Subcutaneous adipose tissue (tissue), 4 donors: ENCODE data around the gene C12orf60. TPM values are rescaled to one million over a fixed set of nuclear protein-coding genes. Genes with fewer than 3 reads are reported as not detected.

Experiments used
- total RNA-seq, 4 donors: library from RNA; depleted of rRNA; stranded (reverse); fragments of >200 nt; gene quantifications; one replicate each; pipeline ENCODE4 v1.1.0, GENCODE V29; 2016
- TF ChIP-seq, protein P1 (sequence below): fragments of 450-650 bp; IDR thresholded peaks from one replicate; pipeline ENCODE4 v1.5.1; 2016; ENCODE audit warnings: low read depth, mild to moderate bottlenecking, control low read depth, antibody characterized with exemption, moderate library complexity

Gene C12orf60
- total RNA-seq, 4 donors from 2014 or later: 0.34 to 2.0 (median 1.4) TPM

DNA sequence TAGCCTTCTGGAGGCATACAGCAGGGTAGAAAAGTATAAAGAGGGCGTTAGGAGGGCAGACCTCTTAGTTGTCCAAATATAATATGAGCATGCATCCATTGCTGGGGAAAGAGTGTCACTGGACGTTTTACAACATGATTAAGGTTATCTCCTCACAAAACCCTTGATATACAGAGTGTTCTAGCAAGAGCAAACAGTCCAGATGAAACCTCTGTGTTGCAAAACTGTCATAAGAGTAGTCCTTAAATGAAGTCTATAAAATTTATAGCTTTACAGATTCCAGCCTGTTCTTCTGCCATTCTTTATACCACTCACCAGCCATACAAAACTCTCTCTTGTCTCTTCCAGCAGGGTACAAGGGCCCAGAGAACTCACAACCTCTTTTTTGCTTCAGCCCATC is 21.9 kb upstream of the C12orf60 start:
- TF ChIP-seq, protein P1, sequence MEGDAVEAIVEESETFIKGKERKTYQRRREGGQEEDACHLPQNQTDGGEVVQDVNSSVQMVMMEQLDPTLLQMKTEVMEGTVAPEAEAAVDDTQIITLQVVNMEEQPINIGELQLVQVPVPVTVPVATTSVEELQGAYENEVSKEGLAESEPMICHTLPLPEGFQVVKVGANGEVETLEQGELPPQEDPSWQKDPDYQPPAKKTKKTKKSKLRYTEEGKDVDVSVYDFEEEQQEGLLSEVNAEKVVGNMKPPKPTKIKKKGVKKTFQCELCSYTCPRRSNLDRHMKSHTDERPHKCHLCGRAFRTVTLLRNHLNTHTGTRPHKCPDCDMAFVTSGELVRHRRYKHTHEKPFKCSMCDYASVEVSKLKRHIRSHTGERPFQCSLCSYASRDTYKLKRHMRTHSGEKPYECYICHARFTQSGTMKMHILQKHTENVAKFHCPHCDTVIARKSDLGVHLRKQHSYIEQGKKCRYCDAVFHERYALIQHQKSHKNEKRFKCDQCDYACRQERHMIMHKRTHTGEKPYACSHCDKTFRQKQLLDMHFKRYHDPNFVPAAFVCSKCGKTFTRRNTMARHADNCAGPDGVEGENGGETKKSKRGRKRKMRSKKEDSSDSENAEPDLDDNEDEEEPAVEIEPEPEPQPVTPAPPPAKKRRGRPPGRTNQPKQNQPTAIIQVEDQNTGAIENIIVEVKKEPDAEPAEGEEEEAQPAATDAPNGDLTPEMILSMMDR: no peak

DNA sequence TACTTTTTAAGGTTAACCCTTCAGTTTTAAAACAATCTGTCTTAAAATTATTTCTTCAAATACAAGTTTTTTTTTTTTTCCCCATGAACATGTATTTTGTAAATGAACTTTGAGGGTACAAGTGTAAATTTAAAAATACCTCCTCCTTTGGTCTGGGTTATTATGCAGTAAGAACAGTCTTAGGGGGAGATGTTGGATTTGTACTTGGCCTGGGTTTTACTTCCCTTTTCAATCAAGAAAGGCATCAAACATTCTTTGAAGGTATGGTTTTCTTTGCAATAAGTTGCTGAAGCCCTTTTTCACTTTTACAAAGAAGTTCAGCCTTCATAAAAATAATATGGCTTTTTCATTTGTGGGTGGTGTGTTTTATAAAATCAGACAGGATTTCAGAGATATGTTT is 20.7 kb upstream of the C12orf60 start:
- TF ChIP-seq, protein P1: no peak

DNA sequence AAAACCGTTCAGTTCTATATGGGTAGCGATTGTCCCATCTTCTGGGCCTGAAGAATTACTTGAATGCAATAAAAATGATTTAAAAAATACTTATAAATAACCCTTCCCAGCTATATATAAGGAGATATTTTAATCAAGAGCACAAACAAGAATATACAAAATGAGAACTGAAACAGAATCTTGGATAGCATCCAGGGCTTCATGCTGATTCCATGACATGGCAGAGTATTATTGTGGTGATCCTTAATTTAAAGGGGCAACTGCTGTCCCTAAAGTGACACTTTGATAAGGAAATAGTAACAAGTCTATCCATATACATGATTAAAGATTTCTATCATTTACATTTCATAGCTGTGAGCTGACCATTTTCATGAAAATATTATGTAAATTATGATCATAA is 19.0 kb upstream of the C12orf60 start:
- TF ChIP-seq, protein P1: no peak

DNA sequence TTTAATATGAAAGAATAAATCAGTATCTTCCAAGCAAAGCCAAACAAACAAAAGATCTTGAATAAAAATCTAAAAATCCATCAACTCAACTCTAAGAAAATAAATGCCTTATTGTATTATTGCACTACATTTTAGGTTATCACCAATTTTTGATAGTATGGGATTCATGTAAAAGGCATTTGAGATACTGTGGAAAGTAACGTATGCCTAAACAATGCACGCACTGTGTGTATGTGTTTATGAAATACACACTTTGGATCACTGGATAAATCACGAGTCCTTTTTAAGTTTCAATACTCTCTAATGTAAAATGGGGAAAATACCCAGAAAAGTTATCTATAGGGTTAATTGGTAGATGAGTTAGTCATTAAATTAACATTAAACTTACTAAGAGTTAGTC is 17.9 kb upstream of the C12orf60 start:
- TF ChIP-seq, protein P1: no peak

DNA sequence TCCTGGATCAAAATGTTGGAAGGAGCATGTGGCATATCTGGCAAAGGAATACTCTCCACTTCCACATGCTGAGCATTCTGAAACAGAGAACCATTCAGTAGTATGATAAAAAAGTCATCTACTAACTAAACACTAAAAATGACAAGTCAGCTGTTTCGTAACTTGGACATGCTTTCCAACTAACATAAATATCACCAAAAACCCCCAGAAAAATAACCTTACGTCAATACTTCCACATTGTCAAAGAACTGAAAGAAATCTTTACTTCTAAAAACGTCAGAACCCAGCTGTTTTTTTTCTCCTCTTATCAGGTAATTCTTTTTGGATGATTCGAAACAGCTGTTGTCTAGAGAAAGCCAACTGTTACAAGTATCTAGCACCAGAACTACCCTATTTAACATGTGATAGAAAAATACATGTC is 8.4 kb upstream of the C12orf60 start:
- TF ChIP-seq, protein P1: no peak

DNA sequence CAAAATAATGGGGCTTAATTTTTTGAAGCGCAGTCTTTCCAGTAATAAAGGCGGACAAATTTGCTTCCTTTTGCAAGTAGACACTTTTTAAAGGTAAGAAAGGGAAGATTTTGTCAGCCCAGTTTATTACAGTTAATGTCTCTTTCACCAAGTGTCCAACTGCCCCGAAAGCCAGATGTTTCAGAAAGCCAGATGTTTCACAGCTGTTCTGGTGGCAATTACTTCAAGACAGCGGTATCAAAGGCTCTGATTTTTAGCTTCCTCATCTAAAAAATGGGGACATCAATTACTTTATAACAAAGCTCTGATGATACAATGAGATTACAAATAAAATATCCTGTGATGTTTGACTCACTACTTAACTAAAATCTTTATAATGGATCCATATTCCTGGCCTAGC is 1.2 kb upstream of the C12orf60 start:
- TF ChIP-seq, protein P1: no peak

DNA sequence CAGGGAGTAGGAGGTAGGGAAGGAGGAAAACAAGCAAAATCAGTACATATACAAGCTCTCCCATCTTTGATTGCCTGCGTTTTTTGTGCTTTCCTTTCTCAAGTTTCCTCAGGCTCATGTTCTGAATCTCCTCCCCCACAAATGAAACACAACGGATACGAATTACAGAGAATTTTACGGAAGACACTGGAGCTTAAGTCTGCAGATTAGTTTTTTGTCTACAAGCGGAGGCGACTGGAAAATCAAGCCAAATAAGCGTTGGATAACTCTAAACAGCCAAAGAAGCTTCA is 804 bp upstream of the C12orf60 start:
- TF ChIP-seq, protein P1: no peak

DNA sequence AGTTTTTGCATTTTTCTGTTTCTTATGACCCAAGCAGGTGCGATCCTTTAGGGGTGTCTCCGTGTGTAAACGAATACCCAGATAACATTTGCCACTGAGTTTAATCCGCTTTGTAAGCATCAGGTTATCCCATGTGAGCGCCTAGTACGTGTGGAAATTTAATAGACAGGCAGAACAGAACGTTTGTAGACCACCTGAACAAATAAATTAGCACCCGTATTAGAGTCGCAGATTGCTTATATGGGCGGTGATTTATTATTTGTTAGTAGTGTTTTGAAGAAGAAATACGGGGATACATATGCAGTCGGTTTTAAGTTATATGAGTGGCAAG is 325 bp downstream of the C12orf60 start:
- TF ChIP-seq, protein P1: no peak
